ENCODE data around the gene ZNF2. TPM values are rescaled to one million over a fixed set of nuclear protein-coding genes. Genes with fewer than 3 reads are reported as not detected.

Gene ZNF2
- total RNA-seq, 3 donors from 2014 or later: 2.4 to 8.2 (median 3.6) TPM

DNA sequence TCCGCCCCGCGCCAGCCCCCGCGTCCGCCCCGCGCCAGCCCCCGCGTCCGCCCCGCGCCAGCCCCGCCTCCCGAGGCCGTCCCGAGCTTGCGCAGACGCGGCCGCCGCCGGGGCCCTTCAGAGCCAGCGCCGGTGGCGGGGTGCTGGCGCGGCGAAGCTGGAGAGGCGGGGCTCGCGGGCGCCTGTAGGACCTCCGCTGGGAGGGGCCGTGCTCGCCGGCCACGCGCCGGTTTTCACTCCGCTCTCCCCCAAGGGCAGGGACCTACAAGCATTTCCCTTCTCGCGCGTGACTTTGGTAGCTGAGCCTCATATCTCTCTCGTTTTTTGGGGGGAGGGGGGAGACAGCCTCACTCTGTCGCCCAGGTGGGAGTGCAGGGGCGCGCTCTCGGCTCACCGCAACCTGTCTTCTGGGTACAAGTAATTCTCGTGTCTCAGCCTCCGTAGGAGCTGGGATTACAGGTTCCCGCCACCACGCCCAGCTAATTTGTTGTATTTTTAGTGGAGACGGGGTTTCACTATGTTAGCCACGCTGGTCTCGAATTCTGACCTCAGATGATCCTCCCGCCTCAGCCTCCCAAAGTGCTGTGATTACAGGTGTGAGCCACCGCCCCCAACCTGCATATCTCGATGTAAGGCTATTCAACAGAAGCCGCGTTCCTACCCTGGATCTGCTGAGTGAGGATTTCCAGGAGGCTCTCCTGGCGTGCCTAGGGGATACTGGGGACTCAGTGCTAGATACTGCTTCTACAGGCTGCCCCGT lies 5.7 kb upstream of the ZNF2 start, which contains the start of gene ZNF514:
Gene ZNF514, minus strand, starts transcription at position 159 of the 760 bp plus-strand sequence. CDS start 6,595 bp downstream, outside the sequence.
- intact Hi-C loops (cut with DNase I; ENCODE audit: low total_unique reads): loop anchor here (10.0 kb wide), 2 partner anchors 955 to 1165 kb away; partner anchors contain the start of genes ADRA2B and ITPRIPL1
- Histone ChIP-seq H3K4me3 (peak within 1 kb of the TSS; percentile 74 to 95 (median 86)), H3K9me3 (peaks cover 0 to 12% of the 10 kb centered on the region in 2 donors), H3K27me3 (no peaks in the 10 kb centered on the region), H3K36me3 (no peaks in the 10 kb centered on the region), H3K27ac (peak within 1 kb of the TSS; percentile 82 to 89), H3K4me1 (peaks cover 0 to 18% of the 10 kb centered on the region in 2 donors)
- TF ChIP-seq POLR2A (IDR thresholded peaks at IDR 0.05): no peak
- DNase-seq (ENCODE audit: low spot score in 2 of 2): peak; percentile 57 to 62

GRCh38 chr2:95165030-95165370 lies 609 bp upstream of the ZNF2 start:
- no peaks in the 10 kb centered on the region for H3K27me3 ChIP-seq
- H3K9me3 ChIP-seq: no peaks in the 10 kb centered on the region
- H3K36me3 ChIP-seq: no peaks in the 10 kb centered on the region
- peak overlapping the region; percentile 91 to 98 for H3K27ac ChIP-seq
- TF ChIP-seq POLR2A (IDR thresholded peaks at IDR 0.05): no peak
- no peak for DNase-seq (ENCODE audit: low spot score in 2 of 2)
- intact Hi-C loops (cut with DNase I; ENCODE audit: low total_unique reads): no loop called here
- peaks cover 0 to 9% of the 10 kb centered on the region in 2 donors for H3K4me1 ChIP-seq
- peak overlapping the region; percentile 70 to 78 (median 73) for H3K4me3 ChIP-seq

GRCh38 chr2:95166065-95166763 lies 605 bp downstream of the ZNF2 start:
- peak overlapping the region; percentile 91 to 98 for H3K27ac ChIP-seq
- H3K36me3 ChIP-seq: no peaks in the 10 kb centered on the region
- H3K27me3 ChIP-seq: no peaks in the 10 kb centered on the region
- intact Hi-C loops (cut with DNase I; ENCODE audit: low total_unique reads): no loop called here
- no peaks in the 10 kb centered on the region for H3K9me3 ChIP-seq
- H3K4me3 ChIP-seq: peak overlapping the region; percentile 70 to 78 (median 73)
- DNase-seq (ENCODE audit: low spot score in 2 of 2): no peak
- H3K4me1 ChIP-seq: peaks cover 0 to 7% of the 10 kb centered on the region in 2 donors
- TF ChIP-seq POLR2AphosphoS5 (IDR thresholded peaks at IDR 0.05) (no peak), POLR2A (IDR thresholded peaks at IDR 0.05) (no peak), CTCF (IDR thresholded peaks at IDR 0.05) (no peak)

DNA sequence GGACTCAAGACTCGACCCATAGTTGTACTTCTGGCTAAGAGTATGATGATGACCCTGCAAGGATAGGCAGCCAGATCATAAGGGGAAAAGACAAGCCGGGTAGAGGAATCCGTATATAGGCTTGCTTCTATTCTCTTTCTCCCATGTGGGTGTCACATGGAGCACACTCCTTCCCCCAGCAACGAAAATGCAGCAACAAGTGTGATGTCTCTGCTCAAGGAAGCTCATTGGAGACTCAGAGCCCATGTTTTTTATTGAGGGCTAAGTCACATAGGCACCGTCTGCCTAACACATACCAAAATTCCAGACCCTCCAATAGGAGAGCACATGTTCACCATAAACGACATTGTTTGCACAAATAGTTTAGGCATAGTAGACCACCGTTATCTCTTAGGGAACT lies 6.3 kb downstream of the ZNF2 start:
- no peak for DNase-seq (ENCODE audit: low spot score in 2 of 2)
- intact Hi-C loops (cut with DNase I; ENCODE audit: low total_unique reads): no loop called here
- H3K36me3 ChIP-seq: no peaks in the 10 kb centered on the region
- H3K27me3 ChIP-seq: no peaks in the 10 kb centered on the region
- H3K27ac ChIP-seq: no peak overlapping the region
- H3K4me1 ChIP-seq: no peaks in the 10 kb centered on the region
- H3K9me3 ChIP-seq: no peaks in the 10 kb centered on the region
- TF ChIP-seq POLR2AphosphoS5 (IDR thresholded peaks at IDR 0.05) (no peak), CTCF (IDR thresholded peaks at IDR 0.05) (no peak), POLR2A (IDR thresholded peaks at IDR 0.05) (no peak)
- no peak overlapping the region for H3K4me3 ChIP-seq

DNA sequence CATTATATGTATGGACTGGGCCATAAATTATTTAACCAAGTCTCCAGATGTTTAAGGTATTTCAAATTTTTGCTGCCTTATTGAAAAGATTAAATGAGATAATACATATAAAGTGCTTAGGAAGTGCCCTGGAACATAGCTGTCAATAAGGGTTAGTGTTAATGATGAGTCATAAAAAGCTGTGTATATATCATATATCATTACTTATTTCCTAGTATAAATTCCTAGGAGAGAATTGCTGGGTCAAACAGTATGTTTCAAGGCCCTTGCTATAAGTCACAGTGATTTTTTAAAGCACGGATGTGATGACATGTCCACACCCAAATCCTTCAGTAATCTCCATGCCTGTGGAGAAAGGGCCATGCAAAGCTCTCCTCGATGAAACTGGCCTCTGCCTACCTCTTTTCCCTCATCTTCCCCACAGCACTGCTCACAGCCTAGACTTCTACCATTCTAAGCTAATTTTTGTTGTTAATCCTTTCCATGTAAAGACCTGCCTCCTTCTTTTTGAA lies 8.5 kb downstream of the ZNF2 start:
- Histone ChIP-seq H3K4me3 (no peak overlapping the region), H3K4me1 (no peaks in the 10 kb centered on the region), H3K27me3 (no peaks in the 10 kb centered on the region), H3K27ac (no peak overlapping the region), H3K36me3 (no peaks in the 10 kb centered on the region), H3K9me3 (no peaks in the 10 kb centered on the region)
- TF ChIP-seq POLR2A (IDR thresholded peaks at IDR 0.05) (no peak), POLR2AphosphoS5 (IDR thresholded peaks at IDR 0.05) (no peak), CTCF (IDR thresholded peaks at IDR 0.05) (no peak)
- intact Hi-C loops (cut with DNase I; ENCODE audit: low total_unique reads): no loop called here
- no peak for DNase-seq (ENCODE audit: low spot score in 2 of 2)

- no peaks in the 10 kb centered on the region for H3K27me3 ChIP-seq
- no peaks in the 10 kb centered on the region for H3K4me1 ChIP-seq
- DNase-seq (ENCODE audit: low spot score in 2 of 2): no peak
- peaks cover 10% of the 10 kb centered on the region for H3K36me3 ChIP-seq
- TF ChIP-seq POLR2AphosphoS5 (IDR thresholded peaks at IDR 0.05) (no peak), CTCF (IDR thresholded peaks at IDR 0.05) (no peak), POLR2A (IDR thresholded peaks at IDR 0.05) (no peak)
- intact Hi-C loops (cut with DNase I; ENCODE audit: low total_unique reads): no loop called here
- H3K4me3 ChIP-seq: no peak overlapping the region
- H3K27ac ChIP-seq: no peak overlapping the region
- peaks cover 17% of the 10 kb centered on the region in 2 donors for H3K9me3 ChIP-seq
These were observed 13.8 kb downstream of the ZNF2 start for GRCh38 chr2:95179451-95179850.

Measured in breast epithelium (tissue), 4 donors.